ENCODE results near the gene COL13A1.

GRCh38 chr10:69849825-69850224, 48.1 kb downstream of the COL13A1 start:
- no peak for TF ChIP-seq CTCF (IDR thresholded peaks at IDR 0.05)
- no peak for TF ChIP-seq POLR2A (IDR thresholded peaks at IDR 0.05; ENCODE audit: low read depth)
- TF ChIP-seq POLR2AphosphoS5 (IDR thresholded peaks at IDR 0.05): no peak
- no peak for TF ChIP-seq EP300 (IDR thresholded peaks at IDR 0.05)
